H1 (cell line): ENCODE results near the gene ABCD1. TPM values are rescaled to one million over a fixed set of nuclear protein-coding genes. Genes with fewer than 3 reads are reported as not detected.

ENCODE experiments used
- CTCF ChIA-PET: fragments of 300-600 bp; sonication (Branson Sonifier 250); formaldehyde crosslinking; loops from one replicate; lab custom pipeline; 2021; ENCODE audit not compliant: partially characterized antibody; lab: Charles Lee
- POLR2A ChIA-PET: fragments of 300-600 bp; sonication (Branson Sonifier 250); formaldehyde crosslinking; loops from one replicate; lab custom pipeline; 2021; ENCODE audit warnings: inconsistent platforms; ENCODE audit not compliant: partially characterized antibody; lab: Charles Lee
- DNase-seq, 2 experiments: peaks; one replicate each; pipeline versions ENCODE4 v3.0.0 to v3.0.0-alpha.2; 2010 to 2022; ENCODE audit warnings: low spot score in 2 of 2, low read depth in 1 of 2, mixed read lengths in 1 of 2
- FAIRE-seq: peaks from 2 replicates; lab custom pipeline; 2011; peaks lifted over from hg19 to GRCh38; lab: Jason Lieb, UNC
- H2AFZ ChIP-seq: 2 replicates; pipeline ENCODE4 v1.8.1; 2012; ENCODE audit warnings: low read length, inconsistent platforms
- H2AK5ac ChIP-seq: 2 replicates; pipeline ENCODE4 v1.6.1; 2013; ENCODE audit warnings: low read depth, low read length
- H2BK120ac ChIP-seq: replicated peaks from 2 replicates; pipeline ENCODE3; 2013; ENCODE audit warnings: low read depth, low read length, inconsistent platforms
- H2BK12ac ChIP-seq: 2 replicates; pipeline ENCODE4 v1.6.1; 2013; ENCODE audit warnings: low read depth, low read length
- H2BK15ac ChIP-seq: 2 replicates; pipeline ENCODE4 v1.6.1; 2013; ENCODE audit warnings: low read length
- H2BK20ac ChIP-seq: 2 replicates; pipeline ENCODE4 v1.6.1; 2013; ENCODE audit warnings: low read length
- H2BK5ac ChIP-seq: 2 replicates; pipeline ENCODE4 v1.6.1; 2013; ENCODE audit warnings: low read depth, low read length
- H3K14ac ChIP-seq: 2 replicates; pipeline ENCODE4 v1.6.1; 2013; ENCODE audit warnings: inconsistent platforms; ENCODE audit not compliant: insufficient read length
- H3K18ac ChIP-seq: 2 replicates; pipeline ENCODE4 v1.6.1; 2013; ENCODE audit warnings: low read length; ENCODE audit errors: extremely low read depth
- H3K23ac ChIP-seq: 2 replicates; pipeline ENCODE4 v1.6.1; 2013; ENCODE audit warnings: inconsistent platforms; ENCODE audit not compliant: insufficient read length
- H3K23me2 ChIP-seq: 2 replicates; pipeline ENCODE4 v1.6.1; 2013; ENCODE audit warnings: low read depth, low read length
- H3K27ac ChIP-seq: 2 replicates; pipeline ENCODE4 v1.6.1; 2011; ENCODE audit warnings: low read depth, low read length, inconsistent platforms
- H3K27me3 ChIP-seq, 4 experiments: replicated peaks in 1 of 4; 1 replicate in 1 of 4; 2 replicates in 3 of 4; pipeline versions ENCODE4 v1.6.1 to v1.8.1; 2011 to 2013; ENCODE audit warnings: low read length in 3 of 4, mild to moderate bottlenecking in 3 of 4, inconsistent platforms in 2 of 4, mixed read lengths in 2 of 4, moderate library complexity in 1 of 4; ENCODE audit not compliant: control insufficient read depth in 3 of 4, insufficient read depth in 3 of 4; ENCODE audit errors: extremely low read depth in 1 of 4
- H3K36me3 ChIP-seq, 4 experiments: 2 replicates each; pipeline versions ENCODE4 v1.6.1 to v1.8.1; 2011 to 2013; ENCODE audit warnings: mild to moderate bottlenecking in 4 of 4, low read length in 3 of 4, moderate library complexity in 2 of 4, control low read depth in 1 of 4, inconsistent platforms in 1 of 4; ENCODE audit not compliant: insufficient read depth in 4 of 4, control insufficient read depth in 2 of 4
- H3K4ac ChIP-seq: replicated peaks from 2 replicates; pipeline ENCODE3; 2013; ENCODE audit warnings: low read length, low read depth, mixed read lengths, inconsistent platforms; ENCODE audit not compliant: insufficient read length
- H3K4me1 ChIP-seq, 4 experiments: replicated peaks in 1 of 4; 1 replicate in 1 of 4; 2 replicates in 3 of 4; pipeline versions ENCODE4 v1.6.1 to v1.8.1; 2011 to 2013; ENCODE audit warnings: low read length in 3 of 4, inconsistent platforms in 2 of 4, mixed read lengths in 1 of 4; ENCODE audit not compliant: insufficient read depth in 4 of 4, control insufficient read depth in 3 of 4
- H3K4me2 ChIP-seq, 2 experiments: 2 replicates each; pipeline versions ENCODE4 v1.6.1 to v1.8.1; 2011 to 2013; ENCODE audit warnings: low read depth in 2 of 2, low read length in 2 of 2, control low read depth in 1 of 2, inconsistent platforms in 1 of 2, mild to moderate bottlenecking in 1 of 2; ENCODE audit not compliant: insufficient read depth in 1 of 2
- H3K4me3 ChIP-seq, 4 experiments: fragments of 200-600, 300-600 bp in 1 of 4; sonication (generic), shearing (Covaris generic), sonication (Bioruptor Twin) in 1 of 4; 2 replicates each; pipeline versions ENCODE4 v1.5.1 to v1.8.1; 2011 to 2016; ENCODE audit warnings: low read length in 4 of 4, low read depth in 3 of 4, control low read depth in 2 of 4, inconsistent platforms in 2 of 4, mild to moderate bottlenecking in 2 of 4, mixed read lengths in 1 of 4, moderate library complexity in 1 of 4; ENCODE audit not compliant: insufficient read depth in 2 of 4; ENCODE audit errors: extremely low read depth in 1 of 4
- H3K56ac ChIP-seq: replicated peaks from 2 replicates; pipeline ENCODE3; 2013; ENCODE audit warnings: low read depth, mild to moderate bottlenecking, mixed read lengths, low read length, inconsistent platforms; ENCODE audit not compliant: insufficient read length
- H3K79me1 ChIP-seq: 2 replicates; pipeline ENCODE4 v1.6.1; 2013; ENCODE audit warnings: low read depth, low read length, control low read depth
- H3K79me2 ChIP-seq, 2 experiments: 2 replicates each; pipeline versions ENCODE4 v1.6.1 to v1.8.1; 2012 to 2013; ENCODE audit warnings: low read length in 2 of 2, mild to moderate bottlenecking in 2 of 2, inconsistent platforms in 1 of 2; ENCODE audit not compliant: insufficient read depth in 2 of 2, control insufficient read depth in 1 of 2
- H3K9ac ChIP-seq, 4 experiments: replicated peaks in 1 of 4; 1 replicate in 1 of 4; 2 replicates in 3 of 4; pipeline versions ENCODE4 v1.6.1 to v1.8.1; 2011 to 2013; ENCODE audit warnings: low read depth in 3 of 4, low read length in 3 of 4, control low read depth in 2 of 4, mild to moderate bottlenecking in 2 of 4, moderate library complexity in 2 of 4, inconsistent platforms in 1 of 4; ENCODE audit errors: extremely low read depth in 1 of 4
- H3K9me3 ChIP-seq, 2 experiments: 2 replicates each; pipeline versions ENCODE4 v1.6.1 to v1.8.1; 2012 to 2013; ENCODE audit warnings: mild to moderate bottlenecking in 2 of 2, moderate library complexity in 2 of 2, control low read depth in 1 of 2, inconsistent platforms in 1 of 2, low read depth in 1 of 2, low read length in 1 of 2, mixed read lengths in 1 of 2; ENCODE audit not compliant: insufficient read depth in 2 of 2
- H4K20me1 ChIP-seq, 2 experiments: replicated peaks in 1 of 2; 2 replicates each; pipeline versions ENCODE3 to v1.8.1; 2011 to 2013; ENCODE audit warnings: inconsistent platforms in 2 of 2, low read length in 2 of 2, mild to moderate bottlenecking in 1 of 2; ENCODE audit not compliant: insufficient read depth in 2 of 2, control insufficient read depth in 1 of 2
- H4K5ac ChIP-seq: 2 replicates; pipeline ENCODE4 v1.6.1; 2013; ENCODE audit warnings: low read length, low read depth, mixed read lengths, inconsistent platforms; ENCODE audit not compliant: insufficient read length
- H4K8ac ChIP-seq: 2 replicates; pipeline ENCODE4 v1.8.0; 2013; ENCODE audit warnings: mild to moderate bottlenecking, moderate library complexity, low read length, inconsistent platforms; ENCODE audit not compliant: insufficient read depth; ENCODE audit errors: extremely low read depth
- H4K91ac ChIP-seq: replicated peaks from 2 replicates; pipeline ENCODE3; 2013; ENCODE audit warnings: low read length, mixed read lengths, inconsistent platforms; ENCODE audit not compliant: insufficient read length
- CBX8 ChIP-seq: fragments of 300-800, 300-1000 bp; sonication (generic); IDR thresholded peaks from 2 replicates; pipeline ENCODE4 v1.7.1; 2016; ENCODE audit warnings: low read depth, low read length, borderline replicate concordance
- CTCF ChIP-seq, 3 experiments: IDR thresholded peaks; 1 replicate in 2 of 3; 2 replicates in 1 of 3; pipeline versions ENCODE4 v1.5.1 to v1.6.1; 2011; ENCODE audit warnings: low read length in 3 of 3, mild to moderate bottlenecking in 3 of 3, inconsistent platforms in 2 of 3, low read depth in 1 of 3, moderate library complexity in 1 of 3; ENCODE audit not compliant: insufficient read depth in 1 of 3; ENCODE audit errors: control extremely low read depth in 1 of 3
- RAD21 ChIP-seq, 2 experiments: IDR thresholded peaks in 1 of 2; conservative IDR thresholded peaks in 1 of 2; 2 replicates each; pipeline ENCODE4 v1.6.1; 2011; ENCODE audit warnings: low read depth in 2 of 2, low read length in 2 of 2, improper control_type of control experiment in 1 of 2, inconsistent platforms in 1 of 2, mild to moderate bottlenecking in 1 of 2, moderate library complexity in 1 of 2
- RFX5 ChIP-seq: IDR thresholded peaks from 2 replicates; pipeline ENCODE4 v1.6.1; 2011; ENCODE audit warnings: low read depth, low read length, improper control_type of control experiment, borderline replicate concordance
- YY1 ChIP-seq: IDR thresholded peaks from 2 replicates; pipeline ENCODE4 v1.6.1; 2011; ENCODE audit warnings: low read depth, mild to moderate bottlenecking, low read length
- whole genome bisulfite sequencing, 2 experiments: shearing (Covaris generic) in 1 of 2; methylation state at CpG; one replicate each; pipeline versions ENCODE4 v1.1.6 to v1.1.7; 2013 to 2015; ENCODE audit warnings: low lambda C conversion rate in 2 of 2, mixed read lengths in 2 of 2, inconsistent platforms in 1 of 2, low coverage in 1 of 2, missing lambda C conversion rate in 1 of 2; ENCODE audit not compliant: insufficient replicate concordance in 2 of 2, insufficient coverage in 1 of 2, insufficient read length in 1 of 2; ENCODE audit errors: extremely low coverage in 1 of 2, missing lambda C conversion rate in 1 of 2; 5-methylcytosine and 5-hydroxymethylcytosine counted together
- polyA plus RNA-seq, 7 experiments: library from polyadenylated mRNA; depleted of rRNA in 3 of 7; stranded (reverse) in 5 of 7; unstranded in 2 of 7; fragments of >200 nt in 5 of 7; fragments of 200-250 nt in 2 of 7; gene quantifications; 1 replicate in 5 of 7; 2 replicates in 1 of 7; 4 replicates in 1 of 7; pipeline versions ENCODE4 v1.2.1 to v1.2.3, GENCODE V29; 2011 to 2013; ENCODE audit warnings: missing spikeins in 2 of 7, mixed read lengths in 2 of 7
- total RNA-seq: library from RNA; stranded (reverse); fragmentation: NEBNext Ultra II Directional; extraction: Animal tissue kit (Norgen Biotek cat#: 25700); gene quantifications from 2 replicates; pipeline ENCODE4 v1.2.1, GENCODE V29; 2021

ABCD1 gene
- total and polyA plus RNA-seq, 2 of the 8 experiments (the other 6 are each of a cell fraction or from before 2014, with no cell fraction given), result 3.1 to 6.6 TPM

DNA sequence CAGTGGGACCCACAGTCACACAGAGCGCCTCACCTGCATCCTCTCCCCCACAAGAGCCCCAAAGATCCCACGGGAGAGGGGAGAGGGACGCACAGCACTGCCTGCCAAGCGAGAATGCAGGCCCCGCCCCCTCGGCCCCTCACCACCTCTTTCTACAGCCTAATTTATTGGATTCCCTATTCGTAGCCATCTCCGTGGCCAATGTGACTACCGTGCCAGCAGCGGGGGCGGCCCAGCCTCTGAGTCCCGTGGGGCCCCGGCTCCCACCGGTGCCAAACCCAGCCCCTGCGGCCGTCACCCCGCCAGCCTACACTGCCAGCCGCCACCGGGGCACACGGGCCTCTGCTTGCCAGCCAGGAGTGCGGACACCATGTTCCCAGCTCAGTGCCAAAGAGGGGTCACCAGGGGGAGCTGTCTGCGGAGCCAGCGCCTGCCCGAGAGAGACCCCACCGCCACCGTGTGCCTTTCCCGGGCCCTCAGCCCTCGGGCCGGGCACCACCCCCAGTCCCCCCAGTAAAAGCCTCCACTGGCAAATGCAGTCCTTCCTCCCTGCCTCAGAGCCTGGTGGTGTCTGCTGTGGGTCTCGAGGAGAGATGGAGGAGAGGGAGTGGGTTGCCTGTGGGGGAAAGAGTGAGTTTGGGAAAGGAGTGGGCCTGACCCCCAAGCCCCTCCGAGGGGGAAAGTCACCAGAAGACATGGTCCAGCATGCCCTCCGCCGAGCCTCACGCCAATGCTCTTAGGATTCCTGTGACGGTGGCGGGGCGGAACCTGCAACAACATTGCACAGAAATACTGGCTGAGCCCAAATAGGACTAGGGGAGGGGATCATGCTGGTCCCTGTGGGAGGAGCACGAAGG lies 19.8 kb downstream of the ABCD1 start:
- Histone ChIP-seq H4K20me1 (no peaks in the 10 kb centered on the region), H2BK120ac (no peak overlapping the region), H3K4me1 (peaks cover 0 to 3% (median 1%) of the 10 kb centered on the region in 4 experiments; a peak in 2 of 7 replicates), H3K36me3 (no peaks in the 10 kb centered on the region), H2BK15ac (no peak overlapping the region), H3K23ac (no peak overlapping the region), H3K18ac (no peak overlapping the region; the same call in 1 of the 2 replicates), H3K23me2 (no peaks in the 10 kb centered on the region), H3K79me2 (no peaks in the 10 kb centered on the region), H4K91ac (no peak overlapping the region), H4K8ac (no peak overlapping the region), H2AK5ac (no peak overlapping the region), H2BK5ac (no peak overlapping the region), H3K56ac (no peak overlapping the region), H3K4ac (no peak overlapping the region), H3K4me2 (peak overlapping the region; percentile 60 to 65), H3K79me1 (no peaks in the 10 kb centered on the region), H3K9me3 (no peaks in the 10 kb centered on the region), H2BK20ac (no peak overlapping the region), H3K14ac (no peak overlapping the region), H2AFZ (no peak overlapping the region), H3K27ac (no peak overlapping the region), H3K9ac (no peak overlapping the region), H2BK12ac (no peak overlapping the region), H4K5ac (no peak overlapping the region), H3K4me3 (peak overlapping the region; percentile 12 to 60 (median 40)), H3K27me3 (no peaks in the 10 kb centered on the region)
- POLR2A ChIA-PET, result no interaction called here
- no peak for FAIRE-seq
- CTCF ChIA-PET, result interaction anchor here (0.9 to 1.6 kb wide), 4 partner anchors 11 to 184 kb away, joined by 3 to 4 read pairs (median 4); no protein-coding TSS in a partner anchor
- DNase-seq, result peak in 1 of 2 experiments; percentile 78
- 42% methylated on average over 7 of the region's 38 CpGs; no CpG with 5 or more reads in 1 of the 2 experiments for WGBS, 2 experiments
- TF ChIP-seq RAD21 (IDR thresholded peaks at IDR 0.05 in 1 of 2, conservative IDR thresholded peaks at IDR 0.05 in 1 of 2; ENCODE audit: low read depth in 2 of 2, low read length in 2 of 2), result peak in 1 of 2 experiments; percentile 39; a peak in 1 of 4 replicates
- TF ChIP-seq CBX8, result no peak
- peak; percentile 47; the same call in 1 of the 2 replicates for TF ChIP-seq YY1
- TF ChIP-seq RFX5, result no peak
- TF ChIP-seq CTCF (IDR thresholded peaks at IDR 0.05; ENCODE audit: control extremely low read depth in 1 of 3, insufficient read depth in 1 of 3, low read depth in 1 of 3, low read length in 3 of 3), result peak in 2 of 3 experiments; percentile 42 to 61; a peak in 3 of 4 replicates
